HepG2 (cell line): Measurements from ENCODE around the gene ANXA6.

ENCODE experiments used
- FOXJ3 ChIP-seq: sonication (generic); formaldehyde crosslinking; IDR thresholded peaks from 2 replicates; pipeline ENCODE4 v1.4.0; 2020; ENCODE audit warnings: missing genetic modification reagents, mild to moderate bottlenecking, borderline replicate concordance
- JUNB ChIP-seq: sonication (generic); formaldehyde crosslinking; IDR thresholded peaks from 2 replicates; pipeline ENCODE4 v1.8.0; 2022; ENCODE audit warnings: missing genetic modification reagents, mild to moderate bottlenecking, borderline replicate concordance
- POLR2AphosphoS5 ChIP-seq: IDR thresholded peaks from 2 replicates; pipeline ENCODE4 v1.6.1; 2012; ENCODE audit warnings: low read depth, low read length

- TF ChIP-seq JUNB (CRISPR knock-in tag) = no peak
- no peak for TF ChIP-seq POLR2AphosphoS5
- TF ChIP-seq FOXJ3 (CRISPR knock-in tag) = no peak
These were observed 43.5 kb upstream of the ANXA6 start for GRCh38 chr5:151200913-151201595.
